HFFc6 (cell line): ENCODE results near the gene PLA2R1. TPM values are rescaled to one million over a fixed set of nuclear protein-coding genes. Genes with fewer than 3 reads are reported as not detected.

Source experiments
- DNase-seq: peaks from one replicate; pipeline ENCODE4 v3.0.0-alpha.2; 2018
- H3K27ac Mint-ChIP-seq: 2 replicates; pipeline ENCODE4 v1.8.0; 2020; ENCODE audit warnings: mild to moderate bottlenecking, mixed read lengths
- H3K27me3 Mint-ChIP-seq: 2 replicates; pipeline ENCODE4 v1.8.0; 2021; ENCODE audit warnings: mild to moderate bottlenecking, moderate library complexity, mixed read lengths; ENCODE audit not compliant: insufficient read depth
- H3K36me3 Mint-ChIP-seq: 2 replicates; pipeline ENCODE4 v1.8.0; 2021; ENCODE audit warnings: low read depth, mixed read lengths
- H3K4me1 Mint-ChIP-seq: 2 replicates; pipeline ENCODE4 v1.8.0; 2020; ENCODE audit warnings: low read depth, mixed read lengths
- H3K4me3 Mint-ChIP-seq: 2 replicates; pipeline ENCODE4 v1.8.0; 2020; ENCODE audit warnings: mild to moderate bottlenecking, moderate library complexity, mixed read lengths
- H3K9me3 Mint-ChIP-seq: 2 replicates; pipeline ENCODE4 v1.8.0; 2020; ENCODE audit warnings: mild to moderate bottlenecking, mixed read lengths
- CTCF ChIP-seq: fragments of 200-600 bp; sonication (generic); IDR thresholded peaks from 2 replicates; pipeline ENCODE4 v1.5.0; 2021; ENCODE audit warnings: antibody characterized with exemption, mild to moderate bottlenecking
- total RNA-seq, 6 experiments: library from RNA; stranded (reverse); fragmentation: NEBNext Ultra II Directional; extraction: Animal tissue kit (Norgen Biotek cat#: 25700); gene quantifications; 2 replicates in 1 of 6; 3 replicates in 5 of 6; pipeline ENCODE4 v1.2.3, GENCODE V29; 2021

The PLA2R1 gene
- total RNA-seq, 6 experiments from 2014 or later, result 3.2 to 6.3 (median 3.3) TPM

GRCh38 chr2:160075171-160075570 lies 12.8 kb upstream of the PLA2R1 start:
- Mint-ChIP-seq H3K27me3 (peaks cover 5% of the 10 kb centered on the region; the same call in 1 of the 2 replicates), H3K36me3 (no peaks in the 10 kb centered on the region), H3K4me1 (peaks cover 5% of the 10 kb centered on the region; the same call in 1 of the 2 replicates), H3K27ac (no peak overlapping the region; the same call in 1 of the 2 replicates), H3K4me3 (no peak overlapping the region), H3K9me3 (peaks cover 5% of the 10 kb centered on the region; the same call in 1 of the 2 replicates)
- no peak for TF ChIP-seq CTCF
- peak; percentile 73 for DNase-seq

GRCh38 chr2:160073284-160073888 lies 11.0 kb upstream of the PLA2R1 start:
- Mint-ChIP-seq H3K27ac (no peak overlapping the region), H3K9me3 (peaks cover 15% of the 10 kb centered on the region), H3K4me3 (no peak overlapping the region), H3K36me3 (peaks cover 4% of the 10 kb centered on the region; the same call in 1 of the 2 replicates), H3K27me3 (peaks cover 5% of the 10 kb centered on the region; the same call in 1 of the 2 replicates), H3K4me1 (peaks cover 5% of the 10 kb centered on the region; the same call in 1 of the 2 replicates)
- TF ChIP-seq CTCF, result no peak
- DNase-seq, result no peak

DNA sequence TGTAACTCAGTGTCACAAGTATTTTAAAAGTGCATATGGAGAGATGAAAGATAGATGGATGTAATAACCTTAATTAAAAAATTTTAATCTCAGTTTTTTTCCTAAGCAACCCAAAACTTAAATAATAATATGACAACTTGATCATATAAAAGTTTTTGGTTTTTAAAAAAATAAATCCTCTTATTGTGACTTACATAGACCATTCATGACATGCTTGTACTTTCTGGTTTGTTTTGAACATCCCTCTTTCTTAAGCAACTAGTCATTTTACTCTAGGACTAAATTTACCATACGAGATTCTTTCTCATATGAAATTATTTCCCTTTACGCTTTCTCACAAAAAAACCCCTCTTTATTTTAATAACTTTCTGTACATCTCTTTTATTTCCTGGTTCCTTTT lies 6.5 kb upstream of the PLA2R1 start:
- Mint-ChIP-seq H3K4me3 (no peak overlapping the region), H3K9me3 (peaks cover 22% of the 10 kb centered on the region), H3K4me1 (no peaks in the 10 kb centered on the region)

GRCh38 chr2:160064916-160065315 lies 2.5 kb upstream of the PLA2R1 start:
- Mint-ChIP-seq H3K27ac (no peak overlapping the region), H3K4me3 (no peak overlapping the region), H3K36me3 (peaks cover 4% of the 10 kb centered on the region; the same call in 1 of the 2 replicates), H3K4me1 (peaks cover 8% of the 10 kb centered on the region), H3K27me3 (peaks cover 8% of the 10 kb centered on the region; the same call in 1 of the 2 replicates), H3K9me3 (peaks cover 17% of the 10 kb centered on the region)
- no peak for TF ChIP-seq CTCF
- DNase-seq, result no peak

More for the DNA sequence above, 6.5 kb upstream of the PLA2R1 start:
- peaks cover 4% of the 10 kb centered on the region; the same call in 1 of the 2 replicates for H3K36me3 Mint-ChIP-seq
- DNase-seq, result no peak
- no peak overlapping the region for H3K27ac Mint-ChIP-seq
- TF ChIP-seq CTCF, result no peak
- peaks cover 13% of the 10 kb centered on the region; the same call in 1 of the 2 replicates for H3K27me3 Mint-ChIP-seq

- Mint-ChIP-seq H3K4me3 (no peak overlapping the region), H3K9me3 (peaks cover 12% of the 10 kb centered on the region), H3K27me3 (peaks cover 8% of the 10 kb centered on the region; the same call in 1 of the 2 replicates), H3K36me3 (peaks cover 4% of the 10 kb centered on the region; the same call in 1 of the 2 replicates), H3K4me1 (peaks cover 8% of the 10 kb centered on the region), H3K27ac (no peak overlapping the region)
- no peak for DNase-seq
- no peak for TF ChIP-seq CTCF
These were observed 1.6 kb upstream of the PLA2R1 start for GRCh38 chr2:160063879-160064612.
